HEK293 (cell line): ENCODE data around the gene DHDH.
A peak's percentile ranks its signal among the peaks of the same experiment; 100 is the strongest.

Source experiments
- CTCF ChIA-PET: fragments of 350-600 bp; formaldehyde crosslinking; extraction: SDS; loops from one replicate; lab custom pipeline; 2021; ENCODE audit warnings: antibody characterized with exemption; lab: Yijun Ruan, JAX
- POLR2A ChIA-PET: fragments of 300-600 bp; formaldehyde crosslinking; extraction: SDS; loops from one replicate; lab custom pipeline; 2020; ENCODE audit warnings: antibody characterized with exemption, inconsistent platforms; lab: Yijun Ruan, JAX
- H3K27ac ChIP-seq: fragments of 200-500 bp; sonication (Bioruptor generic); 2 replicates; pipeline ENCODE4 v1.5.1; 2014; ENCODE audit warnings: low read depth, low read length, control low read depth, inconsistent platforms; ENCODE audit errors: extremely low read depth
- H3K36me3 ChIP-seq, 2 experiments: fragments of 200-500 bp in 1 of 2; sonication (Bioruptor generic) in 1 of 2; 1 replicate in 1 of 2; 2 replicates in 1 of 2; pipeline ENCODE4 v1.5.1; 2014 to 2017; ENCODE audit warnings: inconsistent platforms in 2 of 2, low read length in 2 of 2; ENCODE audit not compliant: control insufficient read depth in 2 of 2, insufficient read depth in 1 of 2
- H3K4me1 ChIP-seq: fragments of 200-500 bp; sonication (Bioruptor generic); 2 replicates; pipeline ENCODE4 v1.5.1; 2014; ENCODE audit warnings: mild to moderate bottlenecking, low read length, inconsistent platforms; ENCODE audit not compliant: control insufficient read depth, insufficient read depth
- H3K4me3 ChIP-seq: 2 replicates; pipeline ENCODE4 v1.5.1; 2011; ENCODE audit warnings: low read depth, mild to moderate bottlenecking, control low read depth, low read length, moderate library complexity
- H3K9me3 ChIP-seq: fragments of 200-500 bp; sonication (Bioruptor generic); 2 replicates; pipeline ENCODE4 v1.5.1; 2014; ENCODE audit warnings: low read depth, low read length, inconsistent platforms; ENCODE audit not compliant: control insufficient read depth, insufficient read depth
- BCL11B ChIP-seq: fragments of 450-650 bp; formaldehyde crosslinking; IDR thresholded peaks from 2 replicates; pipeline ENCODE4 v1.5.1; 2016; ENCODE audit warnings: low read depth, missing biosample characterization, missing genetic modification characterization
- PRDM1 ChIP-seq: fragments of 450-650 bp; formaldehyde crosslinking; IDR thresholded peaks from 2 replicates; pipeline ENCODE4; 2016; ENCODE audit warnings: missing biosample characterization, missing genetic modification characterization
- PRDM10 ChIP-seq: fragments of 450-650 bp; formaldehyde crosslinking; IDR thresholded peaks from 2 replicates; pipeline ENCODE4 v1.5.1; 2016; ENCODE audit warnings: missing biosample characterization, missing genetic modification characterization
- REPIN1 ChIP-seq: fragments of 450-650 bp; formaldehyde crosslinking; IDR thresholded peaks from 2 replicates; pipeline ENCODE4 v1.5.1; 2017; ENCODE audit warnings: missing biosample characterization, missing genetic modification characterization, low read depth
- SALL2 ChIP-seq: fragments of 450-650 bp; formaldehyde crosslinking; IDR thresholded peaks from 2 replicates; pipeline ENCODE4 v1.5.0; 2017; ENCODE audit warnings: missing biosample characterization, mild to moderate bottlenecking, missing genetic modification characterization, borderline replicate concordance
- ZBTB17 ChIP-seq: fragments of 450-650 bp; formaldehyde crosslinking; IDR thresholded peaks from 2 replicates; pipeline ENCODE4 v1.5.1; 2016; ENCODE audit warnings: missing biosample characterization, missing genetic modification characterization
- ZNF10 ChIP-seq: fragments of 450-650 bp; formaldehyde crosslinking; IDR thresholded peaks from 2 replicates; pipeline ENCODE4 v1.5.1; 2017; ENCODE audit warnings: missing biosample characterization, missing genetic modification characterization
- ZNF354C ChIP-seq: fragments of 450-650 bp; formaldehyde crosslinking; IDR thresholded peaks from 2 replicates; pipeline ENCODE4 v1.5.1; 2016; ENCODE audit warnings: missing biosample characterization, missing genetic modification characterization, low read depth, borderline replicate concordance
- ZNF398 ChIP-seq: fragments of 450-650 bp; formaldehyde crosslinking; IDR thresholded peaks from 2 replicates; pipeline ENCODE4 v1.5.1; 2017; ENCODE audit warnings: missing biosample characterization, missing genetic modification characterization
- ZNF626 ChIP-seq: fragments of 450-650 bp; sonication (Bioruptor Pico); formaldehyde crosslinking; IDR thresholded peaks from 2 replicates; pipeline ENCODE4 v1.5.1; 2018; ENCODE audit warnings: missing biosample characterization, missing genetic modification characterization, inconsistent platforms
- ZNF629 ChIP-seq: fragments of 450-650 bp; formaldehyde crosslinking; IDR thresholded peaks from 2 replicates; pipeline ENCODE4 v1.5.1; 2017; ENCODE audit warnings: missing biosample characterization, missing genetic modification characterization
- TF ChIP-seq, protein P1 (sequence below): fragments of 450-650 bp; formaldehyde crosslinking; IDR thresholded peaks from 2 replicates; pipeline ENCODE4 v1.5.1; 2016; ENCODE audit warnings: missing biosample characterization, missing genetic modification characterization

Gene DHDH

GRCh38 chr19:48966541-48967345 lies 33.2 kb downstream of the DHDH start:
- TF ChIP-seq SALL2 (tag by site-specific recombination) (no peak), ZNF629 (tag by site-specific recombination) (no peak), PRDM1 (tag by site-specific recombination) (peak; percentile 59), REPIN1 (tag by site-specific recombination) (no peak)
- no peak overlapping the region; the same call in 1 of the 2 replicates for H3K27ac ChIP-seq
- no peak overlapping the region for H3K4me3 ChIP-seq
- ChIA-PET POLR2A (interaction anchor here (0.6 to 4.2 kb wide), 10 partner anchors 11 to 321 kb away, joined by 3 to 34 read pairs (median 4); partner anchors contain the start of genes BAX, GYS1, PPP1R15A and RUVBL2), CTCF (interaction anchor here (0.6 to 1.8 kb wide), 12 partner anchors 11 to 541 kb away, joined by 3 to 7 read pairs (median 5); partner anchors contain the start of genes GYS1 and RUVBL2)
- no peaks in the 10 kb centered on the region for H3K9me3 ChIP-seq
- peaks cover 20% of the 10 kb centered on the region for H3K4me1 ChIP-seq
- peaks cover 9 to 51% of the 10 kb centered on the region in 2 experiments; a peak in 2 of 3 replicates for H3K36me3 ChIP-seq

DNA sequence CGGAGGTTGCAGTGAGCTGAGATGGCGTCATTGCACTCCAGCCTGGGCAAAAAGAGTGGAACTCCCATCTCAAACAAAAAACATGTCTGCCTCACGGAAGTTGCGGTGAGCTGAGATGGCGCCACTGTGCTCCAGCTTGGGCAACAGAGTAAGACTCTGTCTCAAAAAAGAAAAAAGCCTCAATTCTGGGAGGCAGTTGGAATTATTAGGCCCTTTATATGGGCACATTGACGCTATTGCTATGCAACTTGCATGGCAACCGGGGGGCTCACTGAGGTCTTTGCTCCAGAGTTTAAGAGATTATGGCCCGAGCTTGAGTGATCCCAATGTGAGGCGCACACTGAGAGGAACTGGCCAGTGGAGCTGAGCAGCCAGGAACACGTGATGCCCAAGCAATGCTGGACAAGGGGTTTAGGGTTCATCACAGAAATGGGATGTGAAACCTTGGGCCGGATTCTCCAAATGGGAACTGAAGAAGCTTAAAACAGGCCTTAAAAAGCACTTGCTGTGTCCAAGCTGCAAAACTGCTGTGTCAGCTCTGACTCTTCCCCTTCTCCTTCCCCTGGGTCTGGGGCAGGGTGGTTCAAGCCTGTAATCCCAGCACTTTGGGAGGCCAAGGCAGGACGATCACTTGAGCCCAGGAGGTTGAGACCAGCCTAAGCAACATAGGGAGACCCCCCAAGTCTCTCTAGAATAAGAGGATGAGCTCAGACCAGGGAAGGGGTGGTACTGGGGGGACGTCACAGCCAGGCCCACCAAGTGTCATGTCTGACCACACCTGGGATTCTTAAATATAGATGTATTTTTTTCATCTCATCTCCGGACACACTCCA lies 34.1 kb downstream of the DHDH start:
- POLR2A ChIA-PET, result interaction anchor here (1.0 to 4.2 kb wide), 7 partner anchors 10 to 322 kb away, joined by 3 to 34 read pairs (median 4); partner anchors contain the start of genes BAX, GYS1, PPP1R15A and RUVBL2
- CTCF ChIA-PET, result interaction anchor here (0.5 to 1.8 kb wide), 9 partner anchors 26 to 749 kb away, joined by 3 to 7 read pairs (median 5); partner anchors contain the start of genes GYS1 and RUVBL2
- no peaks in the 10 kb centered on the region for H3K9me3 ChIP-seq
- H3K36me3 ChIP-seq, result peaks cover 10 to 51% of the 10 kb centered on the region in 2 experiments; a peak in 2 of 3 replicates
- H3K4me1 ChIP-seq, result peaks cover 20% of the 10 kb centered on the region
- H3K27ac ChIP-seq, result no peak overlapping the region
- TF ChIP-seq PRDM10 (0 out of 2 replicates have a peak, but pooled peaks have one; percentile 11), ZNF10 (tag by site-specific recombination) (no peak), BCL11B (tag by site-specific recombination) (no peak), ZNF626 (tag by site-specific recombination) (no peak)
- H3K4me3 ChIP-seq, result no peak overlapping the region

GRCh38 chr19:48968179-48968661 lies 34.7 kb downstream of the DHDH start:
- TF ChIP-seq ZNF398 (tag by site-specific recombination) (peak; percentile 79), ZNF354C (tag by site-specific recombination) (no peak), ZBTB17 (tag by site-specific recombination) (peak; percentile 52)
- TF ChIP-seq, protein P1, sequence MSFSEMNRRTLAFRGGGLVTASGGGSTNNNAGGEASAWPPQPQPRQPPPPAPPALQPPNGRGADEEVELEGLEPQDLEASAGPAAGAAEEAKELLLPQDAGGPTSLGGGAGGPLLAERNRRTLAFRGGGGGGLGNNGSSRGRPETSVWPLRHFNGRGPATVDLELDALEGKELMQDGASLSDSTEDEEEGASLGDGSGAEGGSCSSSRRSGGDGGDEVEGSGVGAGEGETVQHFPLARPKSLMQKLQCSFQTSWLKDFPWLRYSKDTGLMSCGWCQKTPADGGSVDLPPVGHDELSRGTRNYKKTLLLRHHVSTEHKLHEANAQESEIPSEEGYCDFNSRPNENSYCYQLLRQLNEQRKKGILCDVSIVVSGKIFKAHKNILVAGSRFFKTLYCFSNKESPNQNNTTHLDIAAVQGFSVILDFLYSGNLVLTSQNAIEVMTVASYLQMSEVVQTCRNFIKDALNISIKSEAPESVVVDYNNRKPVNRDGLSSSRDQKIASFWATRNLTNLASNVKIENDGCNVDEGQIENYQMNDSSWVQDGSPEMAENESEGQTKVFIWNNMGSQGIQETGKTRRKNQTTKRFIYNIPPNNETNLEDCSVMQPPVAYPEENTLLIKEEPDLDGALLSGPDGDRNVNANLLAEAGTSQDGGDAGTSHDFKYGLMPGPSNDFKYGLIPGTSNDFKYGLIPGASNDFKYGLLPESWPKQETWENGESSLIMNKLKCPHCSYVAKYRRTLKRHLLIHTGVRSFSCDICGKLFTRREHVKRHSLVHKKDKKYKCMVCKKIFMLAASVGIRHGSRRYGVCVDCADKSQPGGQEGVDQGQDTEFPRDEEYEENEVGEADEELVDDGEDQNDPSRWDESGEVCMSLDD (tag by site-specific recombination), result peak; percentile 51; the same call in 1 of the 2 replicates
- TF ChIP-seq, all 188 proteins: peak for 3
- ChIA-PET POLR2A (interaction anchor here (1.2 to 4.2 kb wide), 5 partner anchors 9 to 323 kb away, joined by 3 to 34 read pairs (median 9); partner anchors contain the start of genes BAX, GYS1, PPP1R15A and RUVBL2), CTCF (interaction anchor here (0.5 to 1.8 kb wide), 3 partner anchors 30 to 748 kb away, joined by 3 to 7 read pairs (median 6); no protein-coding TSS in a partner anchor)
- H3K36me3 ChIP-seq, result peaks cover 10 to 55% of the 10 kb centered on the region in 2 experiments; a peak in 2 of 3 replicates
- no peak overlapping the region for H3K4me3 ChIP-seq
- H3K9me3 ChIP-seq, result no peaks in the 10 kb centered on the region
- H3K27ac ChIP-seq, result no peak overlapping the region
- peaks cover 19% of the 10 kb centered on the region for H3K4me1 ChIP-seq
